GM23338 (cell line): ENCODE results near the gene PIK3AP1. TPM values are rescaled to one million over a fixed set of nuclear protein-coding genes. Genes with fewer than 3 reads are reported as not detected.

ENCODE experiments used
- ATAC-seq: fragments of 200-7000 bp; cut with Tn5 transposase; 3 replicates; pipeline ENCODE4 v1.9.1; 2020
- DNase-seq: peaks from one replicate; pipeline ENCODE4 v3.0.0-alpha.2; 2015; ENCODE audit warnings: low spot score
- H2AFZ ChIP-seq: fragments of 200-600 bp; sonication (generic); 2 replicates; pipeline ENCODE4 v1.8.0; 2016; ENCODE audit warnings: antibody characterized with exemption, mild to moderate bottlenecking, moderate library complexity
- H3F3A ChIP-seq: fragments of 200-600 bp; sonication (generic); replicated peaks from 2 replicates; pipeline ENCODE4 v1.8.0; 2017; ENCODE audit warnings: antibody characterized with exemption, mixed run types, low read depth
- H3K27ac ChIP-seq: fragments of 200-600 bp; sonication (generic); 2 replicates; pipeline ENCODE4 v1.6.1; 2016; ENCODE audit warnings: low read depth
- H3K27me3 ChIP-seq: fragments of 200-600 bp; sonication (generic); 2 replicates; pipeline ENCODE4 v1.8.0; 2016; ENCODE audit warnings: mild to moderate bottlenecking, mixed run types, moderate library complexity; ENCODE audit not compliant: insufficient read depth
- H3K36me3 ChIP-seq: fragments of 200-600 bp; sonication (generic); 2 replicates; pipeline ENCODE4 v1.8.0; 2016; ENCODE audit warnings: mild to moderate bottlenecking; ENCODE audit not compliant: insufficient read depth
- H3K4me1 ChIP-seq: fragments of 200-600 bp; sonication (generic); 2 replicates; pipeline ENCODE4 v1.8.0; 2016; ENCODE audit warnings: mild to moderate bottlenecking, moderate library complexity; ENCODE audit not compliant: insufficient read depth
- H3K4me2 ChIP-seq: fragments of 200-600 bp; sonication (generic); 2 replicates; pipeline ENCODE4 v1.7.1; 2017; ENCODE audit warnings: mixed run types
- H3K4me3 ChIP-seq: fragments of 200-600 bp; sonication (generic); 2 replicates; pipeline ENCODE4 v1.6.1; 2016; ENCODE audit warnings: mixed run types
- H3K79me2 ChIP-seq: fragments of 200-600 bp; sonication (generic); replicated peaks from 2 replicates; pipeline ENCODE4 v1.8.0; 2017; ENCODE audit warnings: mild to moderate bottlenecking; ENCODE audit not compliant: insufficient read depth
- H3K9me2 ChIP-seq: fragments of 200-600 bp; sonication (generic); 2 replicates; pipeline ENCODE4 v1.8.0; 2017; ENCODE audit not compliant: insufficient read depth
- H4K20me1 ChIP-seq: fragments of 200-600 bp; sonication (generic); replicated peaks from 2 replicates; pipeline ENCODE4 v1.8.0; 2017; ENCODE audit warnings: mild to moderate bottlenecking; ENCODE audit not compliant: insufficient read depth
- H3K27ac Mint-ChIP-seq: 2 replicates; pipeline ENCODE4 v1.8.0; 2020; ENCODE audit warnings: inconsistent platforms, mild to moderate bottlenecking, moderate library complexity, mixed read lengths
- H3K27me3 Mint-ChIP-seq: 3 replicates; pipeline ENCODE4 v1.8.0; 2022; ENCODE audit warnings: low read depth, mild to moderate bottlenecking, moderate library complexity, mixed read lengths, inconsistent platforms; ENCODE audit not compliant: insufficient read depth, poor library complexity
- H3K36me3 Mint-ChIP-seq: 3 replicates; pipeline ENCODE4 v1.8.0; 2021; ENCODE audit warnings: low read depth, mild to moderate bottlenecking, inconsistent platforms, moderate library complexity, mixed read lengths
- H3K4me1 Mint-ChIP-seq: 3 replicates; pipeline ENCODE4 v1.8.0; 2020; ENCODE audit warnings: mild to moderate bottlenecking, inconsistent platforms, mixed read lengths
- H3K4me3 Mint-ChIP-seq: 3 replicates; pipeline ENCODE4 v1.8.0; 2021; ENCODE audit warnings: moderate library complexity, mild to moderate bottlenecking, inconsistent platforms, mixed read lengths
- H3K9me3 Mint-ChIP-seq: 3 replicates; pipeline ENCODE4 v1.8.0; 2020; ENCODE audit warnings: moderate library complexity, mild to moderate bottlenecking, inconsistent platforms, mixed read lengths
- CREB1 ChIP-seq: fragments of 250-450 bp; sonication (Bioruptor Pico); IDR thresholded peaks from 2 replicates; pipeline ENCODE4 v1.5.0; 2020; ENCODE audit warnings: low read depth, mild to moderate bottlenecking, moderate library complexity
- EZH2 ChIP-seq: fragments of 200-600 bp; sonication (generic); IDR thresholded peaks from one replicate; pipeline ENCODE4 v1.8.0; 2017; ENCODE audit warnings: antibody characterized with exemption, mild to moderate bottlenecking, low read depth; ENCODE audit not compliant: unreplicated experiment
- EZH2phosphoT487 ChIP-seq: fragments of 200-600 bp; sonication (generic); IDR thresholded peaks from one replicate; pipeline ENCODE4 v1.8.1; 2018; ENCODE audit warnings: antibody characterized with exemption; ENCODE audit not compliant: unreplicated experiment
- JUNB ChIP-seq: IDR thresholded peaks from one replicate; pipeline ENCODE4 v1.6.1; 2016; ENCODE audit warnings: antibody characterized with exemption; ENCODE audit not compliant: unreplicated experiment
- REST ChIP-seq: IDR thresholded peaks from one replicate; pipeline ENCODE4 v1.6.1; 2018; ENCODE audit warnings: antibody characterized with exemption; ENCODE audit not compliant: unreplicated experiment
- STAT1 ChIP-seq: IDR thresholded peaks from one replicate; pipeline ENCODE4 v1.6.1; 2016; ENCODE audit warnings: antibody characterized with exemption; ENCODE audit not compliant: unreplicated experiment
- ZNF114 ChIP-seq: fragments of 250-450 bp; sonication (Bioruptor Pico); IDR thresholded peaks from 2 replicates; pipeline ENCODE4 v1.5.0; 2020; ENCODE audit warnings: mild to moderate bottlenecking, moderate library complexity
- ZNF331 ChIP-seq: fragments of 250-450 bp; sonication (Bioruptor Pico); IDR thresholded peaks from 2 replicates; pipeline ENCODE4 v1.5.0; 2020; ENCODE audit warnings: low read depth, mild to moderate bottlenecking, moderate library complexity
- ZNF462 ChIP-seq: fragments of 250-450 bp; sonication (Bioruptor Pico); IDR thresholded peaks from 2 replicates; pipeline ENCODE4 v1.5.0; 2020; ENCODE audit warnings: mild to moderate bottlenecking, moderate library complexity
- polyA plus RNA-seq: library from polyadenylated mRNA; unstranded; fragments of >200 nt; fragmentation: Nextera tagmentation; extraction: Ambion mirVana; gene quantifications from 2 replicates; pipeline ENCODE4 v1.2.1, GENCODE V29; 2016
- total RNA-seq: library from RNA; depleted of rRNA; stranded (reverse); fragments of >200 nt; shearing (Covaris generic); gene quantifications from 2 replicates; pipeline ENCODE4 v1.2.3, GENCODE V29; 2014

PIK3AP1 gene
- total and polyA plus RNA-seq, 2 experiments from 2014 or later: 0.65 to 2.3 TPM

GRCh38 chr10:96578633-96579032 lies 141.7 kb downstream of the PIK3AP1 start:
- Histone ChIP-seq H3K27ac (no peak overlapping the region), H3F3A (no peaks in the 10 kb centered on the region), H2AFZ (no peak overlapping the region), H3K27me3 (no peaks in the 10 kb centered on the region), H3K4me1 (peaks cover 20% of the 10 kb centered on the region), H3K4me2 (no peak overlapping the region), H3K36me3 (no peaks in the 10 kb centered on the region), H3K9me2 (no peaks in the 10 kb centered on the region), H3K79me2 (peaks cover 100% of the 10 kb centered on the region), H4K20me1 (peaks cover 67% of the 10 kb centered on the region), H3K4me3 (no peak overlapping the region)
- Mint-ChIP-seq H3K4me3 (no peak overlapping the region), H3K27ac (peak overlapping the region; percentile 26; the same call in 1 of the 2 replicates), H3K9me3 (no peaks in the 10 kb centered on the region), H3K27me3 (no peaks in the 10 kb centered on the region), H3K4me1 (peaks cover 30% of the 10 kb centered on the region), H3K36me3 (peaks cover 10% of the 10 kb centered on the region; the same call in 2 of the 3 replicates)
- ATAC-seq (no peak), DNase-seq (no peak)
- TF ChIP-seq CREB1 (CRISPR knock-in tag): no peak

GRCh38 chr10:96578022-96578421 lies 142.3 kb downstream of the PIK3AP1 start:
- H3F3A ChIP-seq: no peaks in the 10 kb centered on the region
- peaks cover 19% of the 10 kb centered on the region for H3K4me1 ChIP-seq
- no peak overlapping the region for H3K4me2 ChIP-seq
- no peaks in the 10 kb centered on the region for H3K9me2 ChIP-seq
- Mint-ChIP-seq H3K36me3 (peaks cover 10% of the 10 kb centered on the region; the same call in 2 of the 3 replicates), H3K4me1 (peaks cover 27% of the 10 kb centered on the region), H3K9me3 (no peaks in the 10 kb centered on the region), H3K4me3 (no peak overlapping the region), H3K27me3 (no peaks in the 10 kb centered on the region), H3K27ac (no peak overlapping the region)
- H3K36me3 ChIP-seq: no peaks in the 10 kb centered on the region
- no peaks in the 10 kb centered on the region for H3K27me3 ChIP-seq
- no peak overlapping the region for H2AFZ ChIP-seq
- peaks cover 100% of the 10 kb centered on the region for H3K79me2 ChIP-seq
- ATAC-seq (no peak), DNase-seq (no peak)
- no peak overlapping the region for H3K4me3 ChIP-seq
- peaks cover 65% of the 10 kb centered on the region for H4K20me1 ChIP-seq
- TF ChIP-seq EZH2phosphoT487: no peak
- no peak for TF ChIP-seq ZNF331 (CRISPR knock-in tag)
- TF ChIP-seq EZH2: no peak
- no peak for TF ChIP-seq REST
- no peak for TF ChIP-seq ZNF462
- TF ChIP-seq JUNB: no peak
- TF ChIP-seq STAT1: no peak
- TF ChIP-seq ZNF114 (CRISPR knock-in tag): no peak
- TF ChIP-seq CREB1 (CRISPR knock-in tag): no peak
- no peak overlapping the region for H3K27ac ChIP-seq
